Endothelial cell of umbilical vein (primary cell): ENCODE results near the gene ATP6V1G3. TPM values are rescaled to one million over a fixed set of nuclear protein-coding genes. Genes with fewer than 3 reads are reported as not detected.

Experiments
- BruUV-seq: library from RNA; stranded (reverse); fragments of 400-500 nt; replicated peaks from 2 replicates; lab custom pipeline; 2021; lab: Mats Ljungman, UMichigan
- CTCF ChIA-PET: fragments of 300-600, 350-600 bp; sonication (Branson Sonifier 250); formaldehyde crosslinking; loops from one replicate; lab custom pipeline; 2021; ENCODE audit warnings: antibody characterized with exemption, inconsistent platforms; lab: Charles Lee
- POLR2A ChIA-PET: fragments of 300-600, 350-600 bp; sonication (Branson Sonifier 250); formaldehyde crosslinking; loops from one replicate; lab custom pipeline; 2021; ENCODE audit warnings: antibody characterized with exemption, inconsistent platforms; lab: Charles Lee
- DNase-seq: peaks from one replicate; pipeline ENCODE4 v3.0.0-alpha.2; 2011; ENCODE audit warnings: low read depth, low spot score
- FAIRE-seq: peaks from 2 replicates; lab custom pipeline; 2011; peaks lifted over from hg19 to GRCh38; lab: Jason Lieb, UNC
- H2AFZ ChIP-seq: 2 replicates; pipeline ENCODE4 v1.6.0; 2012; ENCODE audit warnings: low read depth, low read length, control low read depth, inconsistent platforms
- H3K27ac ChIP-seq: 2 replicates; pipeline ENCODE4 v1.5.1; 2011; ENCODE audit warnings: low read depth, mild to moderate bottlenecking, control low read depth, low read length, moderate library complexity; ENCODE audit not compliant: insufficient read depth
- H3K27me3 ChIP-seq, 2 experiments: 2 replicates each; pipeline versions ENCODE4 v1.6.0 to v1.6.1; 2011; ENCODE audit warnings: low read length in 2 of 2, mixed read lengths in 1 of 2; ENCODE audit not compliant: control insufficient read depth in 2 of 2, insufficient read depth in 2 of 2
- H3K36me3 ChIP-seq, 2 experiments: 2 replicates in 1 of 2; 3 replicates in 1 of 2; pipeline ENCODE4 v1.5.1; 2011; ENCODE audit warnings: low read length in 2 of 2, mild to moderate bottlenecking in 1 of 2, moderate library complexity in 1 of 2; ENCODE audit not compliant: control insufficient read depth in 2 of 2, insufficient read depth in 2 of 2; ENCODE audit errors: extremely low read depth in 1 of 2
- H3K4me1 ChIP-seq: 3 replicates; pipeline ENCODE4 v1.5.1; 2011; ENCODE audit warnings: mild to moderate bottlenecking, low read length; ENCODE audit not compliant: control insufficient read depth, insufficient read depth; ENCODE audit errors: extremely low read depth
- H3K4me2 ChIP-seq: 2 replicates; pipeline ENCODE4 v1.6.1; 2011; ENCODE audit warnings: low read length, control low read depth, mixed read lengths; ENCODE audit not compliant: insufficient read depth
- H3K4me3 ChIP-seq, 3 experiments: fragments of 200-600 bp in 1 of 3; sonication (generic), shearing (Covaris generic) in 1 of 3; replicated peaks in 1 of 3; 2 replicates each; pipeline ENCODE4 v1.5.1; 2011 to 2016; ENCODE audit warnings: control low read depth in 3 of 3, low read length in 3 of 3, mild to moderate bottlenecking in 2 of 3, inconsistent platforms in 1 of 3, low read depth in 1 of 3, moderate library complexity in 1 of 3; ENCODE audit not compliant: insufficient read depth in 1 of 3
- H3K79me2 ChIP-seq: 2 replicates; pipeline ENCODE4 v1.6.0; 2012; ENCODE audit warnings: low read length, inconsistent platforms; ENCODE audit not compliant: control insufficient read depth, insufficient read depth
- H3K9ac ChIP-seq: replicated peaks from 2 replicates; pipeline ENCODE3; 2011; ENCODE audit warnings: low read length, control low read depth; ENCODE audit not compliant: insufficient read depth; ENCODE audit errors: extremely low read depth
- H3K9me1 ChIP-seq: replicated peaks from 3 replicates; pipeline ENCODE4 v1.6.0; 2011; ENCODE audit warnings: mild to moderate bottlenecking, low read length; ENCODE audit not compliant: control insufficient read depth, insufficient read depth; ENCODE audit errors: extremely low read depth
- H3K9me3 ChIP-seq: replicated peaks from 2 replicates; pipeline ENCODE4 v1.5.1; 2012; ENCODE audit warnings: low read length, inconsistent platforms; ENCODE audit not compliant: control insufficient read depth, insufficient read depth
- H4K20me1 ChIP-seq: replicated peaks from 2 replicates; pipeline ENCODE3; 2011; ENCODE audit warnings: mild to moderate bottlenecking, low read length; ENCODE audit not compliant: control insufficient read depth, insufficient read depth; ENCODE audit errors: extremely low read depth
- EZH2 ChIP-seq: IDR thresholded peaks from 2 replicates; pipeline ENCODE4 v1.6.1; 2012; ENCODE audit warnings: borderline replicate concordance, low read depth, mild to moderate bottlenecking, moderate library complexity, low read length, inconsistent platforms; ENCODE audit not compliant: severe bottlenecking
- FOS ChIP-seq: IDR thresholded peaks from 2 replicates; pipeline ENCODE4 v1.6.1; 2011; ENCODE audit warnings: mild to moderate bottlenecking, low read length, moderate library complexity, borderline replicate concordance; ENCODE audit not compliant: insufficient read depth
- GATA2 ChIP-seq: IDR thresholded peaks from 2 replicates; pipeline ENCODE4 v1.7.0; 2011; ENCODE audit warnings: low read depth, mild to moderate bottlenecking, moderate library complexity, mixed read lengths, low read length; ENCODE audit not compliant: insufficient read length, insufficient read depth
- JUN ChIP-seq: IDR thresholded peaks from 2 replicates; pipeline ENCODE4 v1.6.1; 2011; ENCODE audit warnings: borderline replicate concordance, low read depth; ENCODE audit not compliant: insufficient read length, insufficient read depth
- MAX ChIP-seq: IDR thresholded peaks from 2 replicates; pipeline ENCODE4 v1.6.1; 2011; ENCODE audit not compliant: insufficient read depth, insufficient read length
- MYC ChIP-seq: IDR thresholded peaks from one replicate; pipeline ENCODE4 v1.6.1; 2011; ENCODE audit warnings: mild to moderate bottlenecking, low read depth, low read length
- POLR2A ChIP-seq: IDR thresholded peaks from 2 replicates; pipeline ENCODE4 v1.6.1; 2012; ENCODE audit warnings: low read depth, mild to moderate bottlenecking, control low read depth, low read length
- POLR2AphosphoS5 ChIP-seq: IDR thresholded peaks from 2 replicates; pipeline ENCODE4 v1.6.1; 2012; ENCODE audit warnings: low read depth, mild to moderate bottlenecking, control low read depth, low read length, moderate library complexity; ENCODE audit not compliant: insufficient read depth
- dilution Hi-C: fragments of 300-500 bp; cut with MboI; formaldehyde crosslinking; loops from one replicate; pipeline ENCODE4 v1.15.0; 2019; ENCODE audit warnings: low sequenced_read_pairs; ENCODE audit not compliant: extremely low pct_ligation_motif_present
- intact Hi-C: fragments of 100-400 bp; cut with micrococcal nuclease; formaldehyde crosslinking; loops from one replicate; pipeline ENCODE4 v1.10.0; 2022
- polyA plus RNA-seq, 4 experiments: library from polyadenylated mRNA; depleted of rRNA in 3 of 4; stranded (reverse) in 3 of 4; unstranded in 1 of 4; fragments of >200 nt; gene quantifications; 2 replicates each; pipeline versions ENCODE4 v1.2.1 to v1.2.3, GENCODE V29; 2011 to 2012; ENCODE audit warnings: missing spikeins in 1 of 4
- total RNA-seq: library from RNA; stranded (reverse); gene quantifications from 2 replicates; pipeline ENCODE4 v1.2.3, GENCODE V29; 2021
- TF ChIP-seq, protein P1 (sequence below), 2 donors: IDR thresholded peaks; 1 replicate in 1 of 2; 2 replicates in 1 of 2; pipeline ENCODE4 v1.5.1; 2011; ENCODE audit warnings: low read length in 2 of 2, mild to moderate bottlenecking in 2 of 2, moderate library complexity in 2 of 2, control low read depth in 1 of 2, inconsistent platforms in 1 of 2, low read depth in 1 of 2; ENCODE audit not compliant: insufficient read depth in 1 of 2; ENCODE audit errors: extremely low read depth in 1 of 2

Gene ATP6V1G3
- total and polyA plus RNA-seq, 2 donors (not counting 3 experiments of a cell fraction or from before 2014, with no cell fraction given): not detected

- DNase-seq: no peak
- Histone ChIP-seq H3K4me2 (no peak overlapping the region), H3K9me3 (no peaks in the 10 kb centered on the region), H4K20me1 (no peaks in the 10 kb centered on the region), H3K4me3 (no peak overlapping the region), H3K27me3 (no peaks in the 10 kb centered on the region), H3K9ac (no peak overlapping the region), H3K36me3 (no peaks in the 10 kb centered on the region), H3K79me2 (no peaks in the 10 kb centered on the region), H3K4me1 (no peaks in the 10 kb centered on the region), H3K27ac (no peak overlapping the region), H3K9me1 (no peaks in the 10 kb centered on the region), H2AFZ (no peak overlapping the region)
- CTCF ChIA-PET: interaction anchor here (1.6 kb wide), 1 partner anchor 707 kb away, joined by 5 read pairs; no protein-coding TSS in a partner anchor
- no peak for FAIRE-seq
- POLR2A ChIA-PET: interaction anchor here (0.6 kb wide), 1 partner anchor 163 kb away, joined by 3 read pairs; no protein-coding TSS in a partner anchor
- intact Hi-C loops: no loop called here
- BruUV-seq: no TSS peak
- TF ChIP-seq GATA2: no peak
- dilution Hi-C loops: no loop called here
Measured at GRCh38 chr1:198575798-198576641, 35.5 kb upstream of the ATP6V1G3 start.

GRCh38 chr1:198575292-198575691 is 34.8 kb upstream of the ATP6V1G3 start:
- H3K79me2 ChIP-seq: no peaks in the 10 kb centered on the region
- no peak overlapping the region for H3K27ac ChIP-seq
- no peaks in the 10 kb centered on the region for H3K27me3 ChIP-seq
- H3K9me1 ChIP-seq: no peaks in the 10 kb centered on the region
- FAIRE-seq (no peak), DNase-seq (no peak)
- no peak overlapping the region for H3K4me2 ChIP-seq
- intact Hi-C loops: no loop called here
- no TSS peak for BruUV-seq
- H3K9ac ChIP-seq: no peak overlapping the region
- H4K20me1 ChIP-seq: no peaks in the 10 kb centered on the region
- no peak overlapping the region for H3K4me3 ChIP-seq
- TF ChIP-seq EZH2 (no peak), POLR2A (no peak), MAX (no peak), JUN (no peak), MYC (no peak), FOS (no peak), POLR2AphosphoS5 (no peak), GATA2 (no peak)
- TF ChIP-seq, protein P1, sequence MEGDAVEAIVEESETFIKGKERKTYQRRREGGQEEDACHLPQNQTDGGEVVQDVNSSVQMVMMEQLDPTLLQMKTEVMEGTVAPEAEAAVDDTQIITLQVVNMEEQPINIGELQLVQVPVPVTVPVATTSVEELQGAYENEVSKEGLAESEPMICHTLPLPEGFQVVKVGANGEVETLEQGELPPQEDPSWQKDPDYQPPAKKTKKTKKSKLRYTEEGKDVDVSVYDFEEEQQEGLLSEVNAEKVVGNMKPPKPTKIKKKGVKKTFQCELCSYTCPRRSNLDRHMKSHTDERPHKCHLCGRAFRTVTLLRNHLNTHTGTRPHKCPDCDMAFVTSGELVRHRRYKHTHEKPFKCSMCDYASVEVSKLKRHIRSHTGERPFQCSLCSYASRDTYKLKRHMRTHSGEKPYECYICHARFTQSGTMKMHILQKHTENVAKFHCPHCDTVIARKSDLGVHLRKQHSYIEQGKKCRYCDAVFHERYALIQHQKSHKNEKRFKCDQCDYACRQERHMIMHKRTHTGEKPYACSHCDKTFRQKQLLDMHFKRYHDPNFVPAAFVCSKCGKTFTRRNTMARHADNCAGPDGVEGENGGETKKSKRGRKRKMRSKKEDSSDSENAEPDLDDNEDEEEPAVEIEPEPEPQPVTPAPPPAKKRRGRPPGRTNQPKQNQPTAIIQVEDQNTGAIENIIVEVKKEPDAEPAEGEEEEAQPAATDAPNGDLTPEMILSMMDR (IDR thresholded peaks at IDR 0.05; ENCODE audit: extremely low read depth in 1 of 2, insufficient read depth in 1 of 2, low read depth in 1 of 2, low read length in 2 of 2): no peak
- POLR2A ChIA-PET: no interaction called here
- no peaks in the 10 kb centered on the region for H3K4me1 ChIP-seq
- no peaks in the 10 kb centered on the region for H3K9me3 ChIP-seq
- H2AFZ ChIP-seq: no peak overlapping the region
- H3K36me3 ChIP-seq: no peaks in the 10 kb centered on the region
- dilution Hi-C loops: no loop called here
- CTCF ChIA-PET: interaction anchor here (1.3 to 1.6 kb wide), 2 partner anchors 21 to 706 kb away, joined by 3 to 5 read pairs; no protein-coding TSS in a partner anchor
